Neuronal stem cell (in vitro differentiated cells): Measurements from ENCODE around the gene FOXI1.

Experiments
- DNase-seq: peaks from one replicate; pipeline ENCODE4 v3.0.0-alpha.2; 2013; ENCODE audit warnings: low spot score
- H2AFZ ChIP-seq: one replicate; pipeline ENCODE4 v1.6.1; 2013; ENCODE audit warnings: mild to moderate bottlenecking, low read length, inconsistent platforms
- H2AK5ac ChIP-seq: 2 replicates; pipeline ENCODE4 v1.6.1; 2013; ENCODE audit warnings: low read depth, mild to moderate bottlenecking, inconsistent platforms, low read length, moderate library complexity, mixed read lengths
- H2BK120ac ChIP-seq: 2 replicates; pipeline ENCODE4 v1.6.1; 2013; ENCODE audit warnings: low read depth, mild to moderate bottlenecking, inconsistent platforms, low read length, moderate library complexity, mixed read lengths
- H2BK12ac ChIP-seq: one replicate; pipeline ENCODE4 v1.6.1; 2013; ENCODE audit warnings: low read length, inconsistent platforms
- H2BK15ac ChIP-seq: 2 replicates; pipeline ENCODE4 v1.6.1; 2013; ENCODE audit warnings: mild to moderate bottlenecking, low read length, inconsistent platforms, mixed read lengths
- H2BK5ac ChIP-seq: one replicate; pipeline ENCODE4 v1.6.1; 2013; ENCODE audit warnings: inconsistent platforms, mild to moderate bottlenecking, low read length, moderate library complexity
- H3K14ac ChIP-seq: one replicate; pipeline ENCODE4 v1.6.1; 2013; ENCODE audit warnings: low read length, inconsistent platforms
- H3K18ac ChIP-seq: 2 replicates; pipeline ENCODE4 v1.6.1; 2013; ENCODE audit warnings: low read length, inconsistent platforms
- H3K23ac ChIP-seq: 2 replicates; pipeline ENCODE4 v1.6.1; 2013; ENCODE audit warnings: low read depth, mild to moderate bottlenecking, mixed read lengths, low read length, inconsistent platforms; ENCODE audit not compliant: poor library complexity
- H3K27ac ChIP-seq: replicated peaks from 3 replicates; pipeline ENCODE4 v1.5.1; 2013; ENCODE audit warnings: low read length, inconsistent platforms
- H3K27me3 ChIP-seq, 3 experiments: 2 replicates each; pipeline ENCODE4 v1.6.1; 2013; ENCODE audit warnings: low read length in 3 of 3, mild to moderate bottlenecking in 2 of 3, inconsistent platforms in 1 of 3, low read depth in 1 of 3, mixed read lengths in 1 of 3, moderate library complexity in 1 of 3; ENCODE audit not compliant: control insufficient read depth in 3 of 3, insufficient read depth in 3 of 3
- H3K36me3 ChIP-seq, 2 donors: replicated peaks in 1 of 2; 2 replicates each; pipeline ENCODE4 v1.6.1; 2013; ENCODE audit warnings: low read length in 2 of 2; ENCODE audit not compliant: control insufficient read depth in 2 of 2, insufficient read depth in 2 of 2
- H3K4ac ChIP-seq: 2 replicates; pipeline ENCODE4 v1.6.1; 2013; ENCODE audit warnings: inconsistent platforms, mild to moderate bottlenecking, low read length, moderate library complexity
- H3K4me1 ChIP-seq, 2 donors: 1 replicate in 1 of 2; 2 replicates in 1 of 2; pipeline ENCODE4 v1.6.1; 2013; ENCODE audit warnings: low read length in 2 of 2, low read depth in 1 of 2; ENCODE audit not compliant: control insufficient read depth in 2 of 2, insufficient read depth in 1 of 2
- H3K4me2 ChIP-seq: one replicate; pipeline ENCODE4 v1.6.1; 2013; ENCODE audit warnings: mild to moderate bottlenecking, low read length, inconsistent platforms; ENCODE audit not compliant: insufficient read depth, poor library complexity, severe bottlenecking
- H3K4me3 ChIP-seq, 2 donors: 2 replicates each; pipeline ENCODE4 v1.5.1; 2013; ENCODE audit warnings: low read length in 2 of 2, mild to moderate bottlenecking in 2 of 2, inconsistent platforms in 1 of 2, moderate library complexity in 1 of 2
- H3K79me1 ChIP-seq: one replicate; pipeline ENCODE4 v1.6.1; 2013; ENCODE audit warnings: low read depth, mild to moderate bottlenecking, inconsistent platforms, low read length, moderate library complexity
- H3K9ac ChIP-seq: one replicate; pipeline ENCODE4 v1.6.1; 2013; ENCODE audit warnings: mild to moderate bottlenecking, low read depth, low read length, inconsistent platforms; ENCODE audit not compliant: poor library complexity
- H3K9me3 ChIP-seq, 2 donors: replicated peaks in 1 of 2; 2 replicates each; pipeline versions ENCODE3 to v1.6.1; 2013; ENCODE audit warnings: low read length in 2 of 2, mild to moderate bottlenecking in 2 of 2, inconsistent platforms in 1 of 2, low read depth in 1 of 2, mixed read lengths in 1 of 2, moderate library complexity in 1 of 2; ENCODE audit not compliant: control insufficient read depth in 2 of 2, insufficient read depth in 1 of 2
- H4K8ac ChIP-seq: one replicate; pipeline ENCODE4 v1.6.1; 2013; ENCODE audit warnings: low read depth, mild to moderate bottlenecking, inconsistent platforms, low read length, moderate library complexity
- H4K91ac ChIP-seq: one replicate; pipeline ENCODE4 v1.6.1; 2013; ENCODE audit warnings: low read length, low read depth, mild to moderate bottlenecking, inconsistent platforms; ENCODE audit not compliant: poor library complexity
- WGBS, 2 donors: extraction: QIAGEN DNeasy Blood & Tissue Kit; methylation state at CpG; one replicate each; pipeline ENCODE4 v1.1.7; 2013; ENCODE audit warnings: missing lambda C conversion rate in 2 of 2, mixed read lengths in 1 of 2; ENCODE audit not compliant: insufficient read length in 2 of 2, insufficient replicate concordance in 1 of 2; ENCODE audit errors: extremely low coverage in 2 of 2; 5-methylcytosine and 5-hydroxymethylcytosine counted together

FOXI1 gene

GRCh38 chr5:170126061-170126460 lies 20.4 kb downstream of the FOXI1 start:
- Histone ChIP-seq H3K4me3 (no peak overlapping the region), H3K4me1 (no peaks in the 10 kb centered on the region), H3K4me2 (no peak overlapping the region), H3K14ac (no peak overlapping the region), H3K9ac (no peak overlapping the region), H3K36me3 (no peaks in the 10 kb centered on the region), H3K9me3 (no peaks in the 10 kb centered on the region), H2AFZ (no peak overlapping the region), H2BK15ac (no peak overlapping the region), H2BK120ac (no peak overlapping the region), H3K18ac (no peak overlapping the region), H2BK5ac (no peak overlapping the region), H3K4ac (no peak overlapping the region), H3K27ac (no peak overlapping the region), H3K27me3 (no peaks in the 10 kb centered on the region), H2BK12ac (no peak overlapping the region), H3K79me1 (no peaks in the 10 kb centered on the region), H2AK5ac (no peak overlapping the region), H3K23ac (no peak overlapping the region), H4K91ac (no peak overlapping the region), H4K8ac (no peak overlapping the region)
- WGBS, 2 donors, result no CpG with 5 or more reads among the region's 1 CpG
- DNase-seq, result no peak

GRCh38 chr5:170126626-170127025 lies 20.9 kb downstream of the FOXI1 start:
- H3K9me3 ChIP-seq, result peaks cover 1 to 2% of the 10 kb centered on the region in 2 donors
- no peaks in the 10 kb centered on the region for H3K36me3 ChIP-seq
- no peak overlapping the region for H2BK12ac ChIP-seq
- no peak overlapping the region for H2AK5ac ChIP-seq
- H2BK5ac ChIP-seq, result no peak overlapping the region
- H3K9ac ChIP-seq, result no peak overlapping the region
- no peaks in the 10 kb centered on the region for H3K4me1 ChIP-seq
- H3K27me3 ChIP-seq, result no peaks in the 10 kb centered on the region
- H3K79me1 ChIP-seq, result no peaks in the 10 kb centered on the region
- no peak overlapping the region for H4K8ac ChIP-seq
- no peak overlapping the region for H2AFZ ChIP-seq
- H2BK15ac ChIP-seq, result no peak overlapping the region
- no peak for DNase-seq
- WGBS, 2 donors, result no CpG with 5 or more reads among the region's 1 CpG
- H4K91ac ChIP-seq, result no peak overlapping the region
- H2BK120ac ChIP-seq, result no peak overlapping the region
- H3K14ac ChIP-seq, result no peak overlapping the region
- no peak overlapping the region for H3K27ac ChIP-seq
- H3K4ac ChIP-seq, result no peak overlapping the region
- no peak overlapping the region for H3K18ac ChIP-seq
- H3K4me3 ChIP-seq, result no peak overlapping the region
- no peak overlapping the region for H3K4me2 ChIP-seq
- H3K23ac ChIP-seq, result no peak overlapping the region

GRCh38 chr5:170131235-170131634 lies 25.5 kb downstream of the FOXI1 start:
- no peak for DNase-seq

GRCh38 chr5:170132269-170132975 lies 26.7 kb downstream of the FOXI1 start:
- DNase-seq, result peak; percentile 17
- Histone ChIP-seq H2BK5ac (no peak overlapping the region), H2AFZ (peak overlapping the region; percentile 12), H3K9me3 (peaks cover 2 to 5% of the 10 kb centered on the region in 2 donors), H2BK12ac (no peak overlapping the region), H3K4ac (no peak overlapping the region), H2BK120ac (no peak overlapping the region), H3K27ac (peak overlapping the region; percentile 45), H4K8ac (no peak overlapping the region), H3K4me2 (no peak overlapping the region), H3K79me1 (no peaks in the 10 kb centered on the region), H3K18ac (no peak overlapping the region), H3K27me3 (no peaks in the 10 kb centered on the region), H3K36me3 (no peaks in the 10 kb centered on the region), H4K91ac (no peak overlapping the region), H3K14ac (no peak overlapping the region), H3K4me1 (peaks cover 0 to 7% of the 10 kb centered on the region in 2 donors), H2BK15ac (no peak overlapping the region), H3K23ac (no peak overlapping the region), H3K4me3 (no peak overlapping the region), H2AK5ac (no peak overlapping the region), H3K9ac (no peak overlapping the region)
- WGBS, 2 donors, result no CpG with 5 or more reads among the region's 4 CpGs

More at GRCh38 chr5:170131235-170131634, 25.5 kb downstream of the FOXI1 start:
- Histone ChIP-seq H3K9ac (no peak overlapping the region), H3K36me3 (no peaks in the 10 kb centered on the region), H2BK12ac (no peak overlapping the region), H3K4me2 (no peak overlapping the region), H4K91ac (no peak overlapping the region), H3K27ac (no peak overlapping the region), H3K23ac (no peak overlapping the region), H2AFZ (no peak overlapping the region), H3K4ac (no peak overlapping the region), H3K79me1 (no peaks in the 10 kb centered on the region), H3K4me1 (peaks cover 0 to 7% of the 10 kb centered on the region in 2 donors), H3K14ac (no peak overlapping the region), H2AK5ac (no peak overlapping the region), H2BK15ac (no peak overlapping the region), H3K4me3 (no peak overlapping the region), H4K8ac (no peak overlapping the region), H3K18ac (no peak overlapping the region), H2BK5ac (no peak overlapping the region), H2BK120ac (no peak overlapping the region), H3K27me3 (no peaks in the 10 kb centered on the region), H3K9me3 (peaks cover 2 to 5% of the 10 kb centered on the region in 2 donors)
- WGBS, 2 donors, result no CpG with 5 or more reads among the region's 3 CpGs
